Nephron (organoid): ENCODE results near the gene SOD3.

ENCODE experiments used
- H3K27ac Mint-ChIP-seq, 3 experiments: 2 replicates each; pipeline ENCODE4 v1.8.0; 2020; ENCODE audit warnings: mixed read lengths in 3 of 3, mild to moderate bottlenecking in 2 of 3, moderate library complexity in 1 of 3
- H3K27me3 Mint-ChIP-seq: 2 replicates; pipeline ENCODE4 v1.8.0; 2021; ENCODE audit warnings: low read depth, mild to moderate bottlenecking, moderate library complexity, mixed read lengths
- H3K36me3 Mint-ChIP-seq: 2 replicates; pipeline ENCODE4 v1.8.0; 2020; ENCODE audit warnings: low read depth, mixed read lengths
- H3K4me1 Mint-ChIP-seq: 2 replicates; pipeline ENCODE4 v1.8.0; 2020; ENCODE audit warnings: mixed read lengths
- H3K4me3 Mint-ChIP-seq, 3 experiments: 2 replicates each; pipeline ENCODE4 v1.8.0; 2020; ENCODE audit warnings: mild to moderate bottlenecking in 3 of 3, mixed read lengths in 3 of 3, moderate library complexity in 2 of 3
- H3K9me3 Mint-ChIP-seq: 2 replicates; pipeline ENCODE4 v1.8.0; 2020; ENCODE audit warnings: mixed read lengths
- TF ChIP-seq, protein P1 (sequence below), 3 experiments: fragments of 200-600 bp; sonication (generic); IDR thresholded peaks; one replicate each; pipeline ENCODE4 v1.5.0; 2021; ENCODE audit warnings: antibody characterized with exemption in 3 of 3; ENCODE audit not compliant: unreplicated experiment in 3 of 3

Gene SOD3

DNA sequence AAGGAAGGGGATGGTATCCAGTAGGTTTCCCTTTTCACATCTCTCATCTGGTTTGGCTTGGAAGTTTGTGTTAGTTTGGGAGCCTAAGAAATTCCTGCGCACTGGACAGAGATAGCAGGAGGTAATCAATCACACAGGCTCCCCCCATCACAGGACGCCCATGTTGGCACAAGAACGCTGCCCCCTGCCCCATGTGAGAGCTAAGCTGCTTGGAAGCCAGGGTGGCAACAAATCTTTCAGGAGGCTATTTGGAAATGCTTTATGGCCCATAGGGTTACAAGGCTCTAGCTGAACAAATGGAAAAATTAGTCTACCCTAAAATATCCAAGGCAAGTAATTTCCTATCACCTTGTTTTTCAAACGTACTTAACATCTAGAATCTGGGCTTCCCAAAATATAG, 54.0 kb downstream of the SOD3 start:
- H3K36me3 Mint-ChIP-seq, result peaks cover 8% of the 10 kb centered on the region
- TF ChIP-seq, protein P1, sequence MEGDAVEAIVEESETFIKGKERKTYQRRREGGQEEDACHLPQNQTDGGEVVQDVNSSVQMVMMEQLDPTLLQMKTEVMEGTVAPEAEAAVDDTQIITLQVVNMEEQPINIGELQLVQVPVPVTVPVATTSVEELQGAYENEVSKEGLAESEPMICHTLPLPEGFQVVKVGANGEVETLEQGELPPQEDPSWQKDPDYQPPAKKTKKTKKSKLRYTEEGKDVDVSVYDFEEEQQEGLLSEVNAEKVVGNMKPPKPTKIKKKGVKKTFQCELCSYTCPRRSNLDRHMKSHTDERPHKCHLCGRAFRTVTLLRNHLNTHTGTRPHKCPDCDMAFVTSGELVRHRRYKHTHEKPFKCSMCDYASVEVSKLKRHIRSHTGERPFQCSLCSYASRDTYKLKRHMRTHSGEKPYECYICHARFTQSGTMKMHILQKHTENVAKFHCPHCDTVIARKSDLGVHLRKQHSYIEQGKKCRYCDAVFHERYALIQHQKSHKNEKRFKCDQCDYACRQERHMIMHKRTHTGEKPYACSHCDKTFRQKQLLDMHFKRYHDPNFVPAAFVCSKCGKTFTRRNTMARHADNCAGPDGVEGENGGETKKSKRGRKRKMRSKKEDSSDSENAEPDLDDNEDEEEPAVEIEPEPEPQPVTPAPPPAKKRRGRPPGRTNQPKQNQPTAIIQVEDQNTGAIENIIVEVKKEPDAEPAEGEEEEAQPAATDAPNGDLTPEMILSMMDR (IDR thresholded peaks at IDR 0.05; ENCODE audit: unreplicated experiment in 3 of 3), result no peak
- H3K27me3 Mint-ChIP-seq, result no peaks in the 10 kb centered on the region
- no peak overlapping the region for H3K4me3 Mint-ChIP-seq
- H3K27ac Mint-ChIP-seq, result peak overlapping the region; percentile 51 to 84 (median 73)
- no peaks in the 10 kb centered on the region for H3K9me3 Mint-ChIP-seq
- H3K4me1 Mint-ChIP-seq, result peaks cover 38% of the 10 kb centered on the region

GRCh38 chr4:24849756-24850155, 54.4 kb downstream of the SOD3 start:
- H3K27ac Mint-ChIP-seq, result peak overlapping the region; percentile 41 to 84 (median 73)
- no peak overlapping the region for H3K4me3 Mint-ChIP-seq
- TF ChIP-seq, protein P1 (IDR thresholded peaks at IDR 0.05; ENCODE audit: unreplicated experiment in 3 of 3), result no peak
- H3K36me3 Mint-ChIP-seq, result peaks cover 10% of the 10 kb centered on the region
- no peaks in the 10 kb centered on the region for H3K27me3 Mint-ChIP-seq
- peaks cover 38% of the 10 kb centered on the region for H3K4me1 Mint-ChIP-seq
- H3K9me3 Mint-ChIP-seq, result no peaks in the 10 kb centered on the region
